Astrocyte (in vitro differentiated cells and primary cell): ENCODE results near the gene COMT. TPM values are rescaled to one million over a fixed set of nuclear protein-coding genes. Genes with fewer than 3 reads are reported as not detected.

ENCODE experiments used
- DNase-seq: peaks from one replicate; pipeline ENCODE4 v3.0.0-alpha.2; 2010; ENCODE audit warnings: low read depth
- FAIRE-seq: peaks from 2 replicates; lab custom pipeline; 2011; peaks lifted over from hg19 to GRCh38; lab: Jason Lieb, UNC
- H2AFZ ChIP-seq: 2 replicates; pipeline ENCODE4 v1.6.0; 2012; ENCODE audit warnings: low read depth, low read length, inconsistent platforms
- H3K27ac ChIP-seq: 2 replicates; pipeline ENCODE4 v1.5.1; 2011; ENCODE audit warnings: low read depth, low read length, inconsistent platforms
- H3K27me3 ChIP-seq: 2 replicates; pipeline ENCODE4 v1.6.0; 2011; ENCODE audit warnings: low read length, inconsistent platforms; ENCODE audit not compliant: insufficient read depth
- H3K36me3 ChIP-seq: 2 replicates; pipeline ENCODE4 v1.5.1; 2011; ENCODE audit warnings: low read length, inconsistent platforms; ENCODE audit not compliant: insufficient read depth
- H3K4me1 ChIP-seq: 2 replicates; pipeline ENCODE4 v1.5.1; 2011; ENCODE audit warnings: low read length, inconsistent platforms; ENCODE audit not compliant: insufficient read depth
- H3K4me2 ChIP-seq: 2 replicates; pipeline ENCODE4 v1.6.0; 2012; ENCODE audit warnings: low read length, inconsistent platforms
- H3K4me3 ChIP-seq: 2 replicates; pipeline ENCODE4 v1.5.1; 2011; ENCODE audit warnings: low read depth, mild to moderate bottlenecking, low read length, inconsistent platforms; ENCODE audit not compliant: insufficient read depth
- H3K79me2 ChIP-seq: 2 replicates; pipeline ENCODE4 v1.6.0; 2012; ENCODE audit warnings: mild to moderate bottlenecking, low read length, inconsistent platforms; ENCODE audit not compliant: insufficient read depth
- H3K9ac ChIP-seq: 2 replicates; pipeline ENCODE4 v1.6.0; 2012; ENCODE audit warnings: mild to moderate bottlenecking, low read length, inconsistent platforms
- H3K9me3 ChIP-seq: 2 replicates; pipeline ENCODE4 v1.5.1; 2012; ENCODE audit warnings: low read depth, mild to moderate bottlenecking, low read length, inconsistent platforms; ENCODE audit not compliant: insufficient read depth
- H4K20me1 ChIP-seq: 2 replicates; pipeline ENCODE4 v1.6.0; 2012; ENCODE audit warnings: low read length, inconsistent platforms; ENCODE audit not compliant: insufficient read depth
- H3K27ac Mint-ChIP-seq: one replicate; pipeline ENCODE4 v1.8.0; 2021; ENCODE audit warnings: mild to moderate bottlenecking, mixed read lengths; ENCODE audit not compliant: unreplicated experiment
- H3K27me3 Mint-ChIP-seq: one replicate; pipeline ENCODE4 v1.8.0; 2021; ENCODE audit warnings: low read depth, mixed read lengths; ENCODE audit not compliant: unreplicated experiment
- H3K36me3 Mint-ChIP-seq: one replicate; pipeline ENCODE4 v1.8.0; 2021; ENCODE audit warnings: low read depth, mixed read lengths; ENCODE audit not compliant: unreplicated experiment
- H3K4me1 Mint-ChIP-seq: one replicate; pipeline ENCODE4 v1.8.0; 2021; ENCODE audit warnings: low read depth, mixed read lengths; ENCODE audit not compliant: unreplicated experiment
- H3K4me3 Mint-ChIP-seq: one replicate; pipeline ENCODE4 v1.8.0; 2021; ENCODE audit warnings: mild to moderate bottlenecking, moderate library complexity, mixed read lengths; ENCODE audit not compliant: unreplicated experiment
- H3K9me3 Mint-ChIP-seq: one replicate; pipeline ENCODE4 v1.8.0; 2021; ENCODE audit warnings: mild to moderate bottlenecking, mixed read lengths; ENCODE audit not compliant: unreplicated experiment
- EZH2 ChIP-seq: IDR thresholded peaks from 2 replicates; pipeline ENCODE4 v1.6.1; 2012; ENCODE audit warnings: mild to moderate bottlenecking, low read length, inconsistent platforms; ENCODE audit not compliant: insufficient read depth
- total RNA-seq: library from RNA; stranded (reverse); gene quantifications from 2 replicates; pipeline ENCODE4 v1.2.1, GENCODE V29; 2021
- TF ChIP-seq, protein P1 (sequence below): IDR thresholded peaks from 2 replicates; pipeline ENCODE4 v1.5.1; 2011; ENCODE audit warnings: low read depth, mild to moderate bottlenecking, inconsistent platforms, low read length, moderate library complexity; ENCODE audit not compliant: insufficient read depth

COMT gene
- total RNA-seq, 1 donor from 2014 or later: 116 TPM

DNA sequence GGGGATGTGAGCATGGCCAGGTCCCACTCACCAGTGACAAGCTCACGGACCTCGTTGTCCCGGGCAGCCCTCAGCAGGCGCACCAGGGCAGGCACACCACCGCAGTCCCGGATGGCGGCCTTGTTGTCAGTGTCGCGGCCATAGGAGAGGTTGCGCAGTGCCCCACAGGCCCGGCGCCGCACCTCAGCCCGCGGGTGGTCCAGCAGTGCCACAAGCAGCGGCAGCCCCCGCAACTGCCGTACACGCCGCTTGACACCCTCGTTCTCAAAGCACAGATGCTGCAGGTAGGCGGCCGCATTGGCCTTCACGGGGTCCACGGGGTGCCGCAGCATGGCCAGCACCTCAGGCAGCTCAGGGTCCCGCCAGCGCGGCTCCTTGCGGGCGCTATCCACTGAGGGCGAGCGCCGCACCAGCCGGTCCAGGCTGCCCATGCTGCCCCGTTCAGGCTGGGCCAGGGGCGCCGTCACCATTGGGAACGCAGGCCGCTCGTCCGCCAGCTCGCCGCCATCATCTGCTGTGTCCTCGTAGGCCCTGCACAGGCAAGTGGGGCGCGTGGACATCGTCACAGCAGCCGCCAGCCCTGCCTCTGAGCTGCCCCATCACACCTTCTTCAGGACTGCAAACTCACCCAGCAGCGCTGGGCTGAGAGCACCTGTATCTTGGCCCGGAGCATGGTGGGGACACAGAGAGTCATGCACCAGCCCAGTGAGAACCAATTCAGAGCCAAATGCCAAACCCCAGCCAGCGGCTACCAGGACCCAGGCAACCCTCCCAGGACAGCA, 38.3 kb downstream of the COMT start:
- no peak overlapping the region for H3K27ac ChIP-seq

DNA sequence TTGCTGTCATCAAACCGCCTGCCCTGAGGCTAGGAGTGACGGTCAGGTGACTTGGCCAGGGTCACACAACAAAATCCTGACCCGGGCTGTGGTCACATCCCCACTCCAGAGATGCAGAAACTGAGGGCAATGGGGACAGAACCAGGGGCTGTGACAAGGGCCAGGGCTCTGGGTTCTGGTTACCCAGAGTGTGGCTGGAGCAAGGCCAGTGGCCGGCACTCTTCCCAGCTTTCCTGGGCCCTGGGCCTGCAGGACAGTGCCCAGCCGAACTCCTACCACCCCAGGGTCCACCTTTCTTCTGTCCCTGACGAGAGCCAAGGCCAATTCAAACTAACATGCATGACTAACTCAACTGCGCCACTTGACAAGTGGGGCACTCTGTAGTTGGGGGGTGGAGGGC, 39.2 kb downstream of the COMT start:
- Mint-ChIP-seq H3K36me3 (peaks cover 2% of the 10 kb centered on the region), H3K27me3 (no peaks in the 10 kb centered on the region), H3K27ac (no peak overlapping the region), H3K4me1 (peaks cover 11% of the 10 kb centered on the region), H3K9me3 (no peaks in the 10 kb centered on the region), H3K4me3 (no peak overlapping the region)
- no peaks in the 10 kb centered on the region for H3K36me3 ChIP-seq
- peaks cover 25% of the 10 kb centered on the region for H4K20me1 ChIP-seq
- no peaks in the 10 kb centered on the region for H3K27me3 ChIP-seq
- no peak overlapping the region for H3K4me3 ChIP-seq
- no peak overlapping the region for H3K27ac ChIP-seq
- H3K4me2 ChIP-seq: no peak overlapping the region
- H3K79me2 ChIP-seq: peaks cover 16% of the 10 kb centered on the region
- TF ChIP-seq EZH2: no peak
- TF ChIP-seq, protein P1, sequence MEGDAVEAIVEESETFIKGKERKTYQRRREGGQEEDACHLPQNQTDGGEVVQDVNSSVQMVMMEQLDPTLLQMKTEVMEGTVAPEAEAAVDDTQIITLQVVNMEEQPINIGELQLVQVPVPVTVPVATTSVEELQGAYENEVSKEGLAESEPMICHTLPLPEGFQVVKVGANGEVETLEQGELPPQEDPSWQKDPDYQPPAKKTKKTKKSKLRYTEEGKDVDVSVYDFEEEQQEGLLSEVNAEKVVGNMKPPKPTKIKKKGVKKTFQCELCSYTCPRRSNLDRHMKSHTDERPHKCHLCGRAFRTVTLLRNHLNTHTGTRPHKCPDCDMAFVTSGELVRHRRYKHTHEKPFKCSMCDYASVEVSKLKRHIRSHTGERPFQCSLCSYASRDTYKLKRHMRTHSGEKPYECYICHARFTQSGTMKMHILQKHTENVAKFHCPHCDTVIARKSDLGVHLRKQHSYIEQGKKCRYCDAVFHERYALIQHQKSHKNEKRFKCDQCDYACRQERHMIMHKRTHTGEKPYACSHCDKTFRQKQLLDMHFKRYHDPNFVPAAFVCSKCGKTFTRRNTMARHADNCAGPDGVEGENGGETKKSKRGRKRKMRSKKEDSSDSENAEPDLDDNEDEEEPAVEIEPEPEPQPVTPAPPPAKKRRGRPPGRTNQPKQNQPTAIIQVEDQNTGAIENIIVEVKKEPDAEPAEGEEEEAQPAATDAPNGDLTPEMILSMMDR: no peak
- no peak overlapping the region for H3K9ac ChIP-seq
- H3K4me1 ChIP-seq: peaks cover 18% of the 10 kb centered on the region
- FAIRE-seq (no peak), DNase-seq (no peak)
- H3K9me3 ChIP-seq: no peaks in the 10 kb centered on the region
- H2AFZ ChIP-seq: no peak overlapping the region

More for the DNA sequence above, 38.3 kb downstream of the COMT start:
- Histone ChIP-seq H3K27me3 (no peaks in the 10 kb centered on the region), H3K4me3 (no peak overlapping the region), H3K4me1 (peaks cover 22% of the 10 kb centered on the region), H4K20me1 (peaks cover 23% of the 10 kb centered on the region), H3K79me2 (peaks cover 10% of the 10 kb centered on the region), H3K4me2 (no peak overlapping the region), H3K36me3 (no peaks in the 10 kb centered on the region), H3K9me3 (no peaks in the 10 kb centered on the region), H3K9ac (no peak overlapping the region), H2AFZ (no peak overlapping the region)
- H3K27ac Mint-ChIP-seq: no peak overlapping the region
- peaks cover 12% of the 10 kb centered on the region for H3K4me1 Mint-ChIP-seq
- no peaks in the 10 kb centered on the region for H3K9me3 Mint-ChIP-seq
- TF ChIP-seq EZH2: no peak
- TF ChIP-seq, protein P1: no peak
- no peak overlapping the region for H3K4me3 Mint-ChIP-seq
- peaks cover 2% of the 10 kb centered on the region for H3K36me3 Mint-ChIP-seq
- H3K27me3 Mint-ChIP-seq: no peaks in the 10 kb centered on the region
- DNase-seq: no peak
- FAIRE-seq: no peak
